Activated naive CD4-positive, alpha-beta T cell treated with anti-CD3 and anti-CD28 coated beads, Interleukin-2, amount 50 U/mL, for 16 hours (primary cell): ENCODE results near the gene CHD2.
A peak's percentile ranks its signal among the peaks of the same experiment; 100 is the strongest.

Experiments used
- DNase-seq: peaks from one replicate; pipeline ENCODE4 v3.0.0-alpha.2; 2020

CHD2 gene

DNA sequence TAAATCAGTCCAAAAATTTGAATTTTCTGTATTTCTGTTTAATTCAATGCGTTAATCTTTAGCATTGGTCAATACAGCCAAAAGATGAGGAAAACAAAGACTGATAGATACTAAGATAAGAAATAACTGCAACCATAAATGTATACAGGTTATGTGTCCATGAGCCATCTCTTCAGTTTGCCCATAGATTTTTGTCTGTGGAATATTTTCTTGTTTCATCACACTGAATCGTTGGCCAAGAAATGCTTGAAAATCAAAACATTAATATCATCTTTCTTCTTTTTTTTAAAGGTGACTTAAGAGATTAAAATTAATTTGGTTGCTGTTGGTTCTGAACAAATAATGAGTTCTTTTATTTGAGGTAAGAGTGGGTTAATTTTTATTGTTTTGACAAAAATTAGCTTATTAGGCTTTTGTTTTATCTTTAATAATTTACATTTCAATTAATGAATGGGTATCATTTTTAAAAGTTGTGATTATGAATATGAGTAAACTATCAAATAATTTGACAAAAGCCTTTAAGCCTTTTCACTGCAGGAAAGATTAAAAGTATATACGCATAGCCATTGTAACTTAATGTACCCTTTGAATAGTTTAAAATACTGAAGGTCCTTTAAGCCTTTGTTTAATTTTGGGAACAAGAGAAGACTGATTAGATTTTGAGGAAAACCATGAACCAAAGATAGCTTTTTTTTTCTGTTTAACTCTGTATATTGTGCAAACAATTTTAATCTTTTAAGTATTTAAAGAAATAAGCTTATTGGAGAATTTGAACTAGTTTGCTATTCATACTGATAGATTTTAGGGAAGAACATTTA, 14.7 kb upstream of the CHD2 start:
- no peak for DNase-seq

- no peak for DNase-seq
These were observed 14.0 kb upstream of the CHD2 start for GRCh38 chr15:92886042-92886537.

GRCh38 chr15:92886815-92887214, 13.3 kb upstream of the CHD2 start:
- DNase-seq = no peak

GRCh38 chr15:92887869-92888268, 12.3 kb upstream of the CHD2 start:
- DNase-seq = no peak

GRCh38 chr15:92889390-92890107, 10.6 kb upstream of the CHD2 start:
- no peak for DNase-seq

- no peak for DNase-seq
These were observed 8.5 kb upstream of the CHD2 start for GRCh38 chr15:92891533-92892200.

DNA sequence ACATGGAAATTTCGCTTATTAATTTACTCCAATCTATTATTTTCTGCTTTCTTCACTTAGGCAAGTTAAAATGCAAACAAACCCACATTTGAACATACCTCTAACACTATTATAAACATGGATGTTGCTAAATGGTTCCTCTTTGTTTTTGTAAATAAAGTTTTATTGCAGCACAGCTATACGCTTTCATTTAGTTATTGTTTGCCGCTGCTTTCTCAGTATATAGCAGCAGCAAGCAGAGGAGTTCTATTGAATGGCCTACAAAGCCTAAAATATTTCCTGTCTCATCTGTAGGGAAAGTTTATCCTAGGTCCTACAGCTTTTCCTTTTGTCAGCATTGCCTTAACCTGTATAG, 7.9 kb upstream of the CHD2 start:
- DNase-seq = no peak

GRCh38 chr15:92893200-92893599, 6.9 kb upstream of the CHD2 start:
- no peak for DNase-seq

DNA sequence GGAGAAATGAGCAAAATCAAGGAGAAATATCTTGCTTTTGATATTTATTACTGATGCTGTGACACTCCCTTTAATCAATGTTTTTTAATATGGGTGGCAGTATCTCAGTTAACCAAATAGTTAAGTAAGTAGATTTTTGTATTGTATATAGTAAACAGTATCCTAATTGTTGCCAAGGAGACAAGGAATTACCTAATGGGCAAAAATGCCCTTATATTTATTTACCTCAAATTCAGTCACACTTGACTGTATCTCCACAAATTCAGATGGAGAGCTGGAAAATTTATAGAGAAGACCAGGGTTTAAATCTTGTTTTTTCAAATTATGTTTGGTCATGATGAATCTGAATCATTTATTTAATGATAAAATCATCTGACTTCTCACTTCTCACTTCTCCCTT, 3.6 kb upstream of the CHD2 start:
- DNase-seq = no peak

DNA sequence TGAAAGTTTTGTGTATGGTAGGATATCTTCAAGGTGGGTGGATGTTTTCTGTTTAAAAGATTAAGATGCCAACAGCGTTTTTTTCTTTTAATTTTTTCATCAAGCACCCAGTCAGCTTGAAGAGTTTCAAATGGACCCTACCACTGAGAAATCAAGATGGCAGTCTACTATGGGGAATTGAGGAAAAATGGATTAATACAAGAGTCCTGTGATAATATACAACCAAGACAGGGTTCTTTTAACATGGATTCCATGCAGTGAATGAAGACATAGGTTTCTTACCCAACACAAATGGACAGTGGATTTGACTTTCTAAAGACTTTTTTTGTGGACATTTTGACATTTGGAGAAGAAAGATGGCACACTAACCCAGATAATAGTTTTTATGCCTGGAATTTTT, 2.5 kb upstream of the CHD2 start:
- no peak for DNase-seq

- no peak for DNase-seq
These were observed 1.0 kb upstream of the CHD2 start for GRCh38 chr15:92898988-92899582.

GRCh38 chr15:92899601-92899947, 550 bp upstream of the CHD2 start:
- no peak for DNase-seq

- no peak for DNase-seq
These were observed 577 bp downstream of the CHD2 start for GRCh38 chr15:92900731-92901071.

GRCh38 chr15:92901072-92901761, 1.1 kb downstream of the CHD2 start:
- DNase-seq = no peak

GRCh38 chr15:92901995-92902394, 1.9 kb downstream of the CHD2 start:
- no peak for DNase-seq

GRCh38 chr15:92902737-92903593, 2.8 kb downstream of the CHD2 start:
- no peak for DNase-seq

DNA sequence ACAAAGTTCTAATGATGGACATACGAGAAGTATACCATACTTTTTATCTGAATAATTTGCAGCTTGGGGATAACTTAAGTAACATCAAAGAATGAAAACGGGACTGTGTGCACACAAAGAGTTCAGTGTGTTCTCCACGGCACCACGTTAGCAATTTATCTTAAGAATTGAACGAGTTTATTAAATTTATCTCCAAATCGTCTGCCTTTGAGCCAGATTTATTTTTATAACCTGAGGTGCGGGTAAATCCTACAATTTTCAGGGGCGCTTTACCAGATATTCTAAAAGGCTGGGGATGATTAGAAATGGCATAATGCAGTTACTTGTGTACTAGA, 3.5 kb downstream of the CHD2 start:
- no peak for DNase-seq

DNA sequence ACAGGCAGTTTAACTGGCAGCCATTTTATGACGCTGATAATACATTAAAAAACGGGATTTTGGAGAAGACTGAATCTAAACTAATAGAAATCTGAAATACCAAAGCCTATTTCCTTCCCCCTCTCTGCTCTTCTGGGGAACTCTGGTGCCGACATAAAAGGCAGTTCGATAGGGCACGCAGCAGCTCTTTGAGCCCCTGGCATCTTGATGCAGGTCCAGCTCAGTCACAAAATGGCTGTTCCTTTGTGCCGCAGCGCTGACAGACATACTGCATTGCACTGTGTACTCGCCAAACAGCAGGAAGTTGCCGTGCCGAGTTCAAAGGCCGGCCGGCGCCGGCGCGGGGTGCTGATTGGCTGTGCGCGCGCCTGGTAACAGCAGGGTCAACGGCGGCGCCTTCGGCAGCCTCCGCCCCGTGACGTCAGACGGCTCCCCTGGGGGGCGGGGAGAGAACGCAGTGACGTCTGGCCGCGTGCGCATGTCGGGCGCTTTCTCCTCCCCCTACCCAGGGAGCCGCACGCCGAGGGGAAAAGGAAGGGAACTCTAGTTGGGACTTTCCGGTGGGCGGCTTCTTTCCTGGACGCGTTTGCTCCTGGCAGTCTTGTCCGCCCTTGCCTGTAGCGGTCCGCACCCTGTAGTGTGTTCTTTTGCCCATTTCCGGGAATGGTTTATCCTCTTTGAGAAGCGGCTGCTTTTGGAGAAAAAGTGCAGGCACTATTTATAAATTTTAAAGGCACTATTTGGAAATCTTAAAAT, 4.0 kb downstream of the CHD2 start:
- peak; percentile 98 for DNase-seq

DNA sequence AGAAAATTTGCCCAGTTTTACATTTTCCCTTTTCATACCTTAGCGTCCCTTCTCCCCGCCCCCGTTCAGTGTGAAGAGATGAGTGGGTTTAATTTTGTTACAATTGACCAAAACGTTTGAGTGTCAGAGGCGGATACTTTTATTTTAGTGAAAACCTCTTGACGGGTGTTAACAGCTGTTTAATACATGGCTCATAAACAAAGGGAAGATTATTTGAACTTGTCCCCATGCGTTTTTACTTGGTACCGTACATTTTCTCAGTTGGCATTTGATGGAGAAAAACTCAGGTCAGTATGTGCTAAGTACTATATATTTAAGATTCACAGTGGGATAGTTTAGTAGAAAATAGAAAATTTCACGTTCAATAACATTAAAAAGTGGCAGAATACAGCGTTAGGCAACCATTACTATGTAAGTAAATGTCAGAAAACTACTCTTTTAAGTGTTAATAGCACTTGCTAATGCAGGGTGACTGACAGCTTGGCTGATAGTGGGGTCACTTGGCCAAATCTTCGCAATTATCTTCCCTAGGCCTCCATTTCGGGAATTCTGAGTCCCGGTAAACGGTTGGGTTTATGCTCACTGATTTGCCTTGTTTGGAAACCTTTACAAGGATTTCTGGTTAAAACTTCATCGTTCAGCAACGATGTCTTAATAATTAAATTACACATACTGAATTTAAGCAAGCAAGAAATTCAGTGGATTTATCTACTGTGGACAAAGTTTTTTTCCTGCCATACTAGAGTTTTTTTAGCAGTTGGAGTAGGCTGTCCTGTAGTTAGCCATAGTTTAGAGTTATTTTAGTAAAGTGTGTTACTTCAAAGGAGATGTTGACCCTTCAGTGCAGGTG, 4.8 kb downstream of the CHD2 start:
- DNase-seq = no peak

GRCh38 chr15:92906020-92906419, 5.9 kb downstream of the CHD2 start:
- DNase-seq = no peak
